GM21737 (cell line): ENCODE data around the gene ZNF653.
"Not testable (repeated sequence)": the region's sequence is repeated elsewhere in the genome, so short reads cannot be mapped to it uniquely, and the experiment has no call there.

Experiments used
- ATAC-seq: cut with Tn5 transposase; IDR thresholded peaks from one replicate; pipeline ENCODE4 v1.9.1; 2021; ENCODE audit warnings: mild to moderate bottlenecking, moderate library complexity; ENCODE audit not compliant: unreplicated experiment

ZNF653 gene

GRCh38 chr19:11458912-11459311 lies 46.7 kb downstream of the ZNF653 start:
- not testable (repeated sequence) for ATAC-seq

GRCh38 chr19:11458236-11458900 lies 47.3 kb downstream of the ZNF653 start:
- no peak for ATAC-seq

GRCh38 chr19:11457831-11458230 lies 47.8 kb downstream of the ZNF653 start:
- no peak for ATAC-seq

- no peak for ATAC-seq
Measured at GRCh38 chr19:11457115-11457514, 48.5 kb downstream of the ZNF653 start.

- ATAC-seq, result no peak
Measured at GRCh38 chr19:11456659-11457058, 49.0 kb downstream of the ZNF653 start.

- not testable (repeated sequence) for ATAC-seq
Measured at GRCh38 chr19:11455233-11455554, 50.4 kb downstream of the ZNF653 start.

GRCh38 chr19:11453468-11454341 lies 51.9 kb downstream of the ZNF653 start:
- no peak for ATAC-seq

GRCh38 chr19:11452620-11453310 lies 52.9 kb downstream of the ZNF653 start:
- no peak for ATAC-seq

- no peak for ATAC-seq
Measured at GRCh38 chr19:11451871-11452619, 53.6 kb downstream of the ZNF653 start.

GRCh38 chr19:11451327-11451870 lies 54.2 kb downstream of the ZNF653 start:
- ATAC-seq, result no peak

GRCh38 chr19:11450570-11451326 lies 54.9 kb downstream of the ZNF653 start:
- ATAC-seq, result no peak

- ATAC-seq, result no peak
Measured at GRCh38 chr19:11448923-11449554, 56.6 kb downstream of the ZNF653 start.

GRCh38 chr19:11448410-11448809 lies 57.2 kb downstream of the ZNF653 start:
- no peak for ATAC-seq

- ATAC-seq, result no peak
Measured at GRCh38 chr19:11447347-11448262, 58.0 kb downstream of the ZNF653 start.

- ATAC-seq, result no peak
Measured at GRCh38 chr19:11446652-11447301, 58.9 kb downstream of the ZNF653 start.

GRCh38 chr19:11446271-11446651 lies 59.4 kb downstream of the ZNF653 start:
- no peak for ATAC-seq

- ATAC-seq, result no peak
Measured at GRCh38 chr19:11445141-11445540, 60.5 kb downstream of the ZNF653 start.

- ATAC-seq, result no peak
Measured at GRCh38 chr19:11444059-11444458, 61.6 kb downstream of the ZNF653 start.
